Stimulated activated CD4-positive, alpha-beta T cell treated with anti-CD3 and anti-CD28 coated beads, Interleukin-12 subunit alpha, Interleukin-12 subunit beta, amount 100 ng/mL, for 4 hours (primary cell): ENCODE measurements around the gene ABLIM1.

Experiments used
- DNase-seq: peaks from one replicate; pipeline ENCODE4 v3.0.0-alpha.2; 2020

Gene ABLIM1

GRCh38 chr10:114483575-114483974, 174.5 kb downstream of the ABLIM1 start:
- DNase-seq: no peak

GRCh38 chr10:114482480-114483304, 175.4 kb downstream of the ABLIM1 start:
- no peak for DNase-seq

- no peak for DNase-seq
Measured at GRCh38 chr10:114481055-114481454, 177.0 kb downstream of the ABLIM1 start.

GRCh38 chr10:114479836-114480235, 178.2 kb downstream of the ABLIM1 start:
- no peak for DNase-seq

- DNase-seq: no peak
Measured at GRCh38 chr10:114479307-114479706, 178.8 kb downstream of the ABLIM1 start.

- DNase-seq: no peak
Measured at GRCh38 chr10:114478281-114478680, 179.8 kb downstream of the ABLIM1 start.

- DNase-seq: no peak
Measured at GRCh38 chr10:114477285-114477684, 180.8 kb downstream of the ABLIM1 start.

- DNase-seq: no peak
Measured at GRCh38 chr10:114474989-114475388, 183.1 kb downstream of the ABLIM1 start.

GRCh38 chr10:114473776-114474175, 184.3 kb downstream of the ABLIM1 start:
- no peak for DNase-seq

GRCh38 chr10:114472877-114473253, 185.2 kb downstream of the ABLIM1 start:
- no peak for DNase-seq

GRCh38 chr10:114471906-114472876, 185.9 kb downstream of the ABLIM1 start:
- no peak for DNase-seq

- peak; percentile 47 for DNase-seq
Measured at GRCh38 chr10:114470956-114471905, 186.8 kb downstream of the ABLIM1 start.

GRCh38 chr10:114470361-114470760, 187.7 kb downstream of the ABLIM1 start:
- no peak for DNase-seq

GRCh38 chr10:114458955-114459354, 199.1 kb downstream of the ABLIM1 start:
- DNase-seq: no peak

GRCh38 chr10:114458216-114458920, 199.7 kb downstream of the ABLIM1 start:
- no peak for DNase-seq

GRCh38 chr10:114453576-114453975, 204.5 kb downstream of the ABLIM1 start:
- no peak for DNase-seq

GRCh38 chr10:114448897-114449296, 209.2 kb downstream of the ABLIM1 start:
- no peak for DNase-seq

GRCh38 chr10:114445332-114445731, 212.7 kb downstream of the ABLIM1 start:
- DNase-seq: no peak

GRCh38 chr10:114444819-114445218, 213.3 kb downstream of the ABLIM1 start:
- DNase-seq: no peak

- no peak for DNase-seq
Measured at GRCh38 chr10:114442091-114442630, 215.9 kb downstream of the ABLIM1 start.

- DNase-seq: no peak
Measured at GRCh38 chr10:114441107-114441506, 217.0 kb downstream of the ABLIM1 start.
